Tibial nerve (tissue), 3 donors: Measurements from ENCODE around the gene AKT1.
"Not testable (repeated sequence)": the region's sequence is repeated elsewhere in the genome, so short reads cannot be mapped to it uniquely, and the experiment has no call there.

Experiments used
- CTCF ChIP-seq, 5 experiments: fragments of 200-600 bp in 3 of 5; fragments of 450-650 bp in 2 of 5; sonication (generic) in 3 of 5; IDR thresholded peaks; one replicate each; pipeline ENCODE4 v1.5.1; 2016 to 2019; ENCODE audit warnings: antibody characterized with exemption in 5 of 5, mild to moderate bottlenecking in 3 of 5, moderate library complexity in 2 of 5
- POLR2A ChIP-seq, 2 donors: fragments of 450-650 bp; IDR thresholded peaks; one replicate each; pipeline ENCODE4 v1.6.1; 2017; ENCODE audit warnings: antibody characterized with exemption in 2 of 2, mild to moderate bottlenecking in 2 of 2, moderate library complexity in 2 of 2

- TF ChIP-seq CTCF, POLR2A (IDR thresholded peaks at IDR 0.05): not testable (repeated sequence)
Observed at GRCh38 chr14:104729176-104729834, 66.2 kb downstream of the AKT1 start.
